K562 (cell line): Measurements from ENCODE around the gene C12orf43. TPM values are rescaled to one million over a fixed set of nuclear protein-coding genes. Genes with fewer than 3 reads are reported as not detected.

Source experiments
- ATAC-seq: fragments of 200-7000 bp; cut with Tn5 transposase; 3 replicates; pipeline ENCODE4 v1.9.1; 2020; ENCODE audit warnings: moderate library complexity
- BruUV-seq: library from RNA; stranded (reverse); fragments of 400-500 nt; replicated peaks from 2 replicates; lab custom pipeline; 2021; lab: Mats Ljungman, UMichigan
- CTCF ChIA-PET: fragments of 300-600 bp; formaldehyde crosslinking; extraction: SDS; loops from one replicate; lab custom pipeline; 2021; ENCODE audit warnings: low intra/inter-chr PET ratio; lab: Yijun Ruan, JAX
- POLR2A ChIA-PET: fragments of 300-600, 350-650 bp; sonication (Branson Sonifier 250); formaldehyde crosslinking; extraction: SDS; loops from one replicate; lab custom pipeline; 2021; ENCODE audit warnings: antibody characterized with exemption, inconsistent platforms; lab: Yijun Ruan, JAX
- DNase-seq, 4 experiments: peaks; one replicate each; pipeline versions ENCODE4 v3.0.0 to v3.0.0-alpha.2; 2011 to 2018; ENCODE audit warnings: low spot score in 3 of 4, mixed read lengths in 3 of 4; ENCODE audit errors: extremely low read depth in 1 of 4
- FAIRE-seq: peaks from 2 replicates; lab custom pipeline; 2011; peaks lifted over from hg19 to GRCh38; lab: Jason Lieb, UNC
- H2AFZ ChIP-seq: 2 replicates; pipeline ENCODE4 v1.6.0; 2011; ENCODE audit warnings: low read depth, low read length, control low read depth, inconsistent platforms
- H3K27ac ChIP-seq: fragments of 200-600 bp; 3 replicates; pipeline ENCODE4 v1.8.0; 2011; ENCODE audit warnings: low read depth, mild to moderate bottlenecking, control low read depth, inconsistent platforms, low read length, moderate library complexity, mixed read lengths; ENCODE audit errors: extremely low read depth
- H3K27me3 ChIP-seq, 2 experiments: fragments of 300-600 bp in 1 of 2; 2 replicates in 1 of 2; 3 replicates in 1 of 2; pipeline versions ENCODE4 v1.6.0 to v1.8.0; 2011; ENCODE audit warnings: inconsistent platforms in 2 of 2, low read length in 2 of 2, mild to moderate bottlenecking in 1 of 2, mixed read lengths in 1 of 2, moderate library complexity in 1 of 2; ENCODE audit not compliant: control insufficient read depth in 2 of 2, insufficient read depth in 2 of 2
- H3K36me3 ChIP-seq: fragments of 300-600 bp; 3 replicates; pipeline ENCODE4 v1.8.0; 2011; ENCODE audit warnings: mild to moderate bottlenecking, low read length, inconsistent platforms; ENCODE audit not compliant: control insufficient read depth, insufficient read depth
- H3K4me1 ChIP-seq, 2 experiments: fragments of 200-600 bp in 1 of 2; replicated peaks in 1 of 2; 2 replicates in 1 of 2; 3 replicates in 1 of 2; pipeline versions ENCODE4 v1.5.1 to v1.8.0; 2011; ENCODE audit warnings: inconsistent platforms in 2 of 2, low read length in 2 of 2, mild to moderate bottlenecking in 1 of 2, mixed read lengths in 1 of 2, moderate library complexity in 1 of 2; ENCODE audit not compliant: control insufficient read depth in 2 of 2, insufficient read depth in 2 of 2
- H3K4me2 ChIP-seq: 2 replicates; pipeline ENCODE4 v1.6.1; 2011; ENCODE audit warnings: low read length, control low read depth, inconsistent platforms, mixed read lengths; ENCODE audit not compliant: insufficient read depth
- H3K4me3 ChIP-seq: fragments of 200-600 bp; sonication (generic), shearing (Covaris generic); 2 replicates; pipeline ENCODE4 v1.5.1; 2016; ENCODE audit warnings: control low read depth, inconsistent platforms
- H3K79me2 ChIP-seq: fragments of 200-600 bp; 3 replicates; pipeline ENCODE4 v1.8.0; 2011; ENCODE audit warnings: low read length, inconsistent platforms; ENCODE audit not compliant: control insufficient read depth, insufficient read depth
- H3K9ac ChIP-seq, 2 experiments: 2 replicates each; pipeline versions ENCODE4 v1.6.0 to v1.6.1; 2011; ENCODE audit warnings: low read depth in 2 of 2, low read length in 2 of 2, control low read depth in 1 of 2, inconsistent platforms in 1 of 2, mild to moderate bottlenecking in 1 of 2, mixed read lengths in 1 of 2; ENCODE audit not compliant: insufficient read depth in 1 of 2
- H3K9me1 ChIP-seq: one replicate; pipeline ENCODE4 v1.6.0; 2011; ENCODE audit warnings: inconsistent platforms, mild to moderate bottlenecking, low read length, moderate library complexity; ENCODE audit not compliant: control insufficient read depth, insufficient read depth
- H3K9me3 ChIP-seq: replicated peaks from 2 replicates; pipeline ENCODE4 v1.5.1; 2011; ENCODE audit warnings: low read depth, low read length, inconsistent platforms; ENCODE audit not compliant: control insufficient read depth, insufficient read depth
- H4K20me1 ChIP-seq: replicated peaks from 2 replicates; pipeline ENCODE4 v1.6.1; 2011; ENCODE audit warnings: low read length, inconsistent platforms, mixed read lengths; ENCODE audit not compliant: control insufficient read depth, insufficient read depth
- ADNP ChIP-seq: fragments of 200-800 bp; sonication (Bioruptor generic); IDR thresholded peaks from 2 replicates; pipeline ENCODE4 v1.6.1; 2016; ENCODE audit warnings: missing genetic modification characterization, missing compliant biosample characterization
- CBX3 ChIP-seq, 2 experiments: IDR thresholded peaks; 1 replicate in 1 of 2; 2 replicates in 1 of 2; pipeline ENCODE4 v1.6.1; 2012; ENCODE audit warnings: inconsistent platforms in 2 of 2, low read length in 2 of 2, borderline replicate concordance in 1 of 2, control low read depth in 1 of 2
- EHMT2 ChIP-seq: fragments of 450-650 bp; IDR thresholded peaks from 2 replicates; pipeline ENCODE4 v1.6.1; 2018; ENCODE audit warnings: antibody characterized with exemption
- ELK1 ChIP-seq: sonication (generic); formaldehyde crosslinking; IDR thresholded peaks from 2 replicates; pipeline ENCODE4 v1.8.1; 2022; ENCODE audit warnings: missing genetic modification reagents
- KDM1A ChIP-seq, 2 experiments: fragments of 450-650 bp; IDR thresholded peaks; 2 replicates each; pipeline ENCODE4 v1.6.1; 2016; ENCODE audit warnings: mild to moderate bottlenecking in 2 of 2
- MEF2A ChIP-seq: IDR thresholded peaks from 2 replicates; pipeline ENCODE4 v1.6.1; 2011; ENCODE audit warnings: low read depth, mild to moderate bottlenecking, low read length, moderate library complexity; ENCODE audit not compliant: control insufficient read depth
- PML ChIP-seq: IDR thresholded peaks from 2 replicates; pipeline ENCODE4 v1.6.1; 2012; ENCODE audit warnings: low read length, inconsistent platforms
- SETDB1 ChIP-seq: IDR thresholded peaks from one replicate; pipeline ENCODE4 v1.6.1; 2012; ENCODE audit warnings: low read length, control low read depth, inconsistent platforms
- SMAD1 ChIP-seq: fragments of 150-350 bp; IDR thresholded peaks from 2 replicates; pipeline ENCODE4 v1.6.1; 2014; ENCODE audit warnings: low read length, low read depth; ENCODE audit not compliant: partially characterized antibody
- TAL1 ChIP-seq: fragments of 450-650 bp; IDR thresholded peaks from 2 replicates; pipeline ENCODE4 v1.6.1; 2016; ENCODE audit warnings: mild to moderate bottlenecking
- TEAD4 ChIP-seq, 2 experiments: sonication (generic) in 1 of 2; formaldehyde crosslinking in 1 of 2; IDR thresholded peaks; 2 replicates each; pipeline versions ENCODE4 v1.6.1 to v1.8.0; 2012 to 2022; ENCODE audit warnings: borderline replicate concordance in 1 of 2, inconsistent platforms in 1 of 2, low read length in 1 of 2, mild to moderate bottlenecking in 1 of 2, missing genetic modification reagents in 1 of 2
- ZNF707 ChIP-seq: fragments of 250-450 bp; sonication (Bioruptor Pico); conservative IDR thresholded peaks from 2 replicates; pipeline ENCODE4 v1.8.0; 2022; ENCODE audit warnings: inconsistent platforms, mild to moderate bottlenecking, moderate library complexity
- ZNF785 ChIP-seq: fragments of 250-450 bp; sonication (Bioruptor Pico); IDR thresholded peaks from 2 replicates; pipeline ENCODE4 v1.4.0; 2020; ENCODE audit warnings: mild to moderate bottlenecking
- WGBS: fragments of 100-300 bp; shearing (Covaris generic); methylation state at CpG from one replicate; pipeline ENCODE4 v1.1.6; 2016; ENCODE audit warnings: low coverage, mixed read lengths; ENCODE audit not compliant: insufficient coverage; ENCODE audit errors: missing lambda C conversion rate; 5-methylcytosine and 5-hydroxymethylcytosine counted together
- in situ Hi-C: fragments of 300-500 bp; cut with MboI; formaldehyde crosslinking; loops from 4 replicates; pipeline ENCODE4 v1.15.0; 2018; ENCODE audit warnings: inconsistent platforms, mixed read lengths
- intact Hi-C: fragments of 100-400 bp; cut with micrococcal nuclease; formaldehyde crosslinking; loops from 2 replicates; pipeline ENCODE4 v1.14.2; 2022
- polyA plus RNA-seq, 8 experiments: library from polyadenylated mRNA; depleted of rRNA in 4 of 8; stranded (reverse) in 5 of 8; unstranded in 3 of 8; fragments of >200 nt; fragmentation: Nextera tagmentation in 2 of 8; fragmentation: Illumina TruSeq in 1 of 8; extraction: Ambion mirVana in 2 of 8; extraction: Trizol in 1 of 8; gene quantifications; 2 replicates each; pipeline versions ENCODE4 v1.2.1 to v1.2.3, GENCODE V29; 2011 to 2014; ENCODE audit warnings: inconsistent platforms in 1 of 8, missing spikeins in 1 of 8
- total RNA-seq, 7 experiments: library from RNA; depleted of rRNA in 6 of 7; stranded (reverse); fragments of >200 nt in 6 of 7; fragmentation: Illumina TruSeq in 2 of 7; extraction: Trizol in 2 of 7; gene quantifications; 2 replicates each; pipeline versions ENCODE4 v1.2.1 to v1.2.3, GENCODE V29; 2011 to 2021; ENCODE audit warnings: low replicate concordance in 1 of 7

Gene C12orf43
- total and polyA plus RNA-seq, 9 of the 15 experiments (the other 6 are each of a cell fraction or from before 2014, with no cell fraction given): 4.3 to 22.2 (median 16.8) TPM

GRCh38 chr12:120988234-120988633, 28.1 kb downstream of the C12orf43 start:
- FAIRE-seq (no peak), ATAC-seq (no peak), DNase-seq (no peak)
- Histone ChIP-seq H3K4me2 (no peak overlapping the region), H3K27me3 (peaks cover 3 to 31% of the 10 kb centered on the region in 2 experiments; a peak in 2 of 5 replicates), H3K9ac (no peak overlapping the region), H3K79me2 (no peaks in the 10 kb centered on the region), H3K27ac (no peak overlapping the region), H3K4me3 (no peak overlapping the region), H3K36me3 (no peaks in the 10 kb centered on the region), H2AFZ (no peak overlapping the region), H3K9me1 (peaks cover 3% of the 10 kb centered on the region), H4K20me1 (no peaks in the 10 kb centered on the region), H3K9me3 (no peaks in the 10 kb centered on the region), H3K4me1 (no peaks in the 10 kb centered on the region)
- ChIA-PET CTCF (no interaction called here), POLR2A (no interaction called here)
- in situ Hi-C loops: no loop called here
- 3% methylated on average over 4 of the region's 4 CpGs for WGBS
- TF ChIP-seq EHMT2: 0 out of 2 replicates have a peak, but pooled peaks have one; percentile 41
- no peak for TF ChIP-seq PML
- intact Hi-C loops: no loop called here
- no TSS peak for BruUV-seq

- BruUV-seq: no TSS peak
- H3K9me3 ChIP-seq: no peaks in the 10 kb centered on the region
- intact Hi-C loops (no loop called here), in situ Hi-C loops (no loop called here)
- POLR2A ChIA-PET: interaction anchor here (0.6 kb wide), 1 partner anchor 86 kb away, joined by 4 read pairs; no protein-coding TSS in a partner anchor
- DNase-seq (no peak), FAIRE-seq (no peak), ATAC-seq (no peak)
- H4K20me1 ChIP-seq: no peaks in the 10 kb centered on the region
- H2AFZ ChIP-seq: no peak overlapping the region
- H3K4me2 ChIP-seq: no peak overlapping the region
- no peaks in the 10 kb centered on the region for H3K36me3 ChIP-seq
- CTCF ChIA-PET: no interaction called here
- peaks cover 3% of the 10 kb centered on the region for H3K9me1 ChIP-seq
- no peak overlapping the region for H3K27ac ChIP-seq
- 3% methylated on average over 3 of the region's 3 CpGs for WGBS
- no peaks in the 10 kb centered on the region for H3K4me1 ChIP-seq
- no peak overlapping the region for H3K4me3 ChIP-seq
- H3K79me2 ChIP-seq: no peaks in the 10 kb centered on the region
- peaks cover 0 to 17% of the 10 kb centered on the region in 2 experiments; a peak in 2 of 5 replicates for H3K27me3 ChIP-seq
- H3K9ac ChIP-seq: peak overlapping the region in 1 of 2 experiments; percentile 6; a peak in 1 of 4 replicates
- TF ChIP-seq ELK1 (no peak), SMAD1 (no peak), TAL1 (no peak), CBX3 (IDR thresholded peaks at IDR 0.05; ENCODE audit: borderline replicate concordance in 1 of 2, low read length in 2 of 2) (no peak), SETDB1 (no peak), ZNF785 (CRISPR knock-in tag) (no peak), ADNP (tag) (peak; percentile 67; the same call in 1 of the 2 replicates), MEF2A (no peak), KDM1A (IDR thresholded peaks at IDR 0.05) (0 out of 4 replicates have a peak, but pooled peaks of 1 of the 2 experiments have one; percentile 11), TEAD4 (IDR thresholded peaks at IDR 0.05; ENCODE audit: low read length) (no peak), TEAD4 (CRISPR knock-in tag; IDR thresholded peaks at IDR 0.05; ENCODE audit: borderline replicate concordance) (no peak), ZNF707 (CRISPR knock-in tag) (no peak)
These were observed 31.9 kb downstream of the C12orf43 start for GRCh38 chr12:120984351-120984898.
